Breast epithelium (tissue), 3 donors: ENCODE data around the gene LRRC17.

Experiments
- CTCF ChIP-seq, 3 donors: fragments of 450-650 bp; IDR thresholded peaks; one replicate each; pipeline ENCODE4 v1.5.1; 2016 to 2017; ENCODE audit warnings: antibody characterized with exemption in 3 of 3, mild to moderate bottlenecking in 3 of 3, moderate library complexity in 3 of 3
- POLR2A ChIP-seq: fragments of 450-650 bp; IDR thresholded peaks from one replicate; pipeline ENCODE4 v1.6.1; 2016; ENCODE audit warnings: antibody characterized with exemption, mild to moderate bottlenecking, moderate library complexity
- POLR2AphosphoS5 ChIP-seq, 3 donors: sonication (generic); formaldehyde crosslinking; IDR thresholded peaks; one replicate each; pipeline ENCODE4 v1.6.1; 2017; ENCODE audit warnings: antibody characterized with exemption in 3 of 3

- TF ChIP-seq CTCF (IDR thresholded peaks at IDR 0.05) = no peak
- no peak for TF ChIP-seq POLR2A
- TF ChIP-seq POLR2AphosphoS5 (IDR thresholded peaks at IDR 0.05) = no peak
Measured at GRCh38 chr7:102967798-102968197, 55.0 kb downstream of the LRRC17 start.
